Measurements from ENCODE around the gene ADCY10.

DNA sequence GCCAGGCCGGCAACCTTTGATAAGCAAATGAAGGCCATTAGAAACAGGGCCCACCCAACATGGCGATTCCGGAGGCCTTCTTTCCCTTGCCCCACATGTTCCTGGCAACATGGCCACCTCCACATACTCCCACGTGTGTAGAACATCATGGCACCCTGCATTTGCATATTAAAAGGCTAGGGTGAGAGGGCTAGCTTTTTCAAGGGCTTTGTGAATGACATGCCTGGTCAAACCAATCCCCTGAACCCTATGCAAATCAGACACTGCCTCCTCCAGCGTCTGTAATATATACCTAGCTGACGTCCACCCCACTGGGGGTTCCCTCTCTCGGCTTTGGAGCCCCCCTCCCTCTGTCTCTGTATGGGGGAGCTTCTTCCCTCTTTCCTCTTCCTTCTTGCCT is 1.6 kb downstream of the ADCY10 start:
- no peak for TF ChIP-seq POLR2A (IDR thresholded peaks at IDR 0.05; ENCODE audit: low read depth, low read length)
- no peak for TF ChIP-seq POLR2AphosphoS5 (IDR thresholded peaks at IDR 0.05; ENCODE audit: low read depth, low read length)
- TF ChIP-seq TAF1 (IDR thresholded peaks at IDR 0.05; ENCODE audit: borderline replicate concordance, low read depth, low read length) = no peak
